ENCODE data around the gene NGEF.

Gene NGEF

DNA sequence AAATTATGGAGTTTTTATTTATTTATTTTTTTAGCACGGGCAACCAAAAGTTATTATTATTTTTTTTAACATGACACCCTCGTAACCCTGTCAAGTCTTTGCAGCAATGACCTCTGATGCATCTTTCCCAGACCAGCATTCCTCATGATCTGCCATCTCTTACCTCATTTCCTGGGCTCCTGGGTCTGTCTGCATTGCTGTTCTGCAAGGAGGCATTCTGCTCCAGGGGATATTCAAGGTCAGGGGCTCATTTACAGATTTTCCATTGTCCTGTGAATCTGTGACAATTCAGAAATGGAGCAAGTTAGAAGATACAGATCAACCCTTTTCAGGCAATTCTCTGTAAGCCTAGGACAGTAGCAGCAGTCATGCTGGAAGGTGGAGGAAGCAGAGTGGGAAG is 43.0 kb downstream of the NGEF start:
- DNase-seq (ENCODE audit: low spot score), result no peak

DNA sequence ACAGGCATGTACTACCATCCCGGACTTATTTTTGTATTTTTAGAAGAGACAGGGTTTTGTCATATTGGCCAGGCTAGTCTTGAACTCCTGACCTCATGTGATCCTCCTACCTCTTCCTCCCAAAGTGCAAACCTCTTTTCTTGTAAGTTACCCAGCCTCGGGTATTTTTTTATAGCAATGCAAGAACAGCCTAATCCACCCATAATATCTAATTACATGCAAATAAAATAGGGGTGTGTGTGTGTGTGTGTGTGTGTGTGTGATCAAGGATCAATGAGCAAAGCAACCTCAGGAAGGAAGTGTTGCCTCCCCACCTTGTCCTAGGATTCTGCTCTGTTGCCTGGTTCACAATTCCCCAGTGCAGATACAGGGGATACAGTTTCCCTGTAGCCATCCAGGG is 45.6 kb downstream of the NGEF start:
- DNase-seq (ENCODE audit: low spot score), result no peak

DNA sequence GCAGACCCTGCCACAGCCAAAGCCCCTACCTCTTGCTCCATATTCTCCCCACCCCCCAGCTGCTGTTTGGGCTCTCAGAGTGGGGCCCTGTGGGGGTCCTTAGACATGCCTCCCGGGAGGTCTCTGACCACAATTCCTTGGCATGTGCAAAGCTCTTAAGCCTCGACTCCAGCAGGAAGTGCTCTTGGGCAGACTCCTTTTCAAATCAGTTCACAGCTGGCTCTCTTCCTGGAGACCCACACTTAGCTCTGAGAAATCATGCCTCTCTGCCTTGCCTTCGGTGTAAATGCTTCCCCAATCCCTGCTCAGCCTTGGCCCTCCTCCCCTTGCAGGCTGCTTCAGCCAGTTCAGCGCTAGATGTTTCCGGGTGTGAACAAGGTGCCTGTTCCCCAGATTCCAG is 46.9 kb downstream of the NGEF start:
- no peak for DNase-seq (ENCODE audit: low spot score)

DNA sequence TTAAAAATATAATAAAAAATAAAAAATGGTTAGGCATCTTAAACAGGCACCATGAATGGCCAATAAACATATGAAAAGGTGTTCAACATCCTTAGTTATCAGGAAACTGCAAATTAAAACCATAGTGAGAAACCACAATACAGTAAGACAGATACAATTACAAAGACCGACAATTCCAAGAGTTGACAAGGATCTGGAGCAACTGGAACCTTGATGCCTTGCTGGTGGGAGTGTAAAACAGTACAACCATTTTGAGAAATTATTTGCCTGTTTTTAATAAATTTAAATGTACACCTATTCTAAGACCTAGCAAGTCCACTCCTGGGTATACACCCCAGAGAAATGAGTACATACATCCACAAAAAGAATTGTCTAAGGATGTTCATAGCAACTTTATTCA is 49.1 kb downstream of the NGEF start:
- no peak for DNase-seq (ENCODE audit: low spot score)

DNA sequence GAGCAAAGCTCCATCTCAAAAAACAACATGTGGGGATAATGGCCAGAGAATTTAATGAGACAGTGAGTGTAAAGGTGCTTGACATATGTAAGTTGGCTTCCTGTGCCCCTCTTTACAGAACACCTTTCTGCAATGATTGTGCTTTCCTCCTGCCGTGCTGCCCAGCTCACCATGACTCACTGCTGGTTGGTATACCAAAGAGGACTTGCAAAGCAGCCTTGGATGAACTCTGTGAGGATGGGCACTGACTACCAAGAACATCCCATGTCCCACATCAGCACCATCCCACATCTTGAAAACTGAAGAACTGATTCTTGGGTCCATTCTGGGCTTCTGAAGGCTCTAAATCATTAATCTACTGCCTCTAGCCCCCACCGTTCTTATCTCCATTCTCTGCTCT is 52.2 kb downstream of the NGEF start:
- no peak for DNase-seq (ENCODE audit: low spot score)

DNA sequence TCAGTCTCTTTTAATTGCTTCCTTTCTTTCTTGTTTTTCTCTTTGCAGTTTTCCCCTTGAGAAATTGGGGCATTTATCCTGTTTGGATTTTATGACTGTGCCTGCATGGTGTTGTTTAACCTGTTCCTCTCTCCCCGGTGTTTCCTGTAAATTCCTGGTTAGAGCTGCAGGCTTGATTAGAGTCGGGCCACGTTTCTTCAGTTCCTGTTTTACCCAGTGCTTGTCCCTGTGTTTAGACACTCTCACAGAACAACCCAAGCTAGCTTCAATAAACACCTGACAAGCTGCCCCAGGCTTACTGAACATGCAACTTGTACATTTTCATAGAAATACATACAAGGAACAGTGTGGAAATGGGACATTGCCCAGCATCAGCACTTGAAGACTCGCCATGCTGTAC is 53.9 kb downstream of the NGEF start:
- DNase-seq (ENCODE audit: low spot score), result no peak

DNA sequence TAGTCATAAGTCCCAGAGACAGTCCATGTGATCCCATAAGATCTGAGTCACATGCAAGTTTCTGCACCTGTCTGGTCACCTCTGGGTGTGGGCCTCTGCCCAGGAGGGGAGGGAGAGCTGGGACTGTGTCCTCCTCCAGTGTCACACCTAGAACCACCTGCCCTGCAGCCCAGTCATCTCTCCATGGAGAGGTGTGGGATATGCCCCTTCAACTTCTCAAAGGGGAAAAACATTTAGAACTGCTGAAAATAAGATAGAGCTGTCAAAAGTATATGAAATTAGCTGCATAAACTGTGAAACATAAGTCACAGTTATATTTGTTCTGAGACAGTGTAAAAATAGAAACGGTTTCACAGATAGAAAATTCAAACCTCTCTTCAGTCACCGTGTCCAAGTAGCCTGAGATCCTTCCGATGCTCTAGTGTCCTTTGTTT is 55.4 kb downstream of the NGEF start:
- no peak for DNase-seq (ENCODE audit: low spot score)

DNA sequence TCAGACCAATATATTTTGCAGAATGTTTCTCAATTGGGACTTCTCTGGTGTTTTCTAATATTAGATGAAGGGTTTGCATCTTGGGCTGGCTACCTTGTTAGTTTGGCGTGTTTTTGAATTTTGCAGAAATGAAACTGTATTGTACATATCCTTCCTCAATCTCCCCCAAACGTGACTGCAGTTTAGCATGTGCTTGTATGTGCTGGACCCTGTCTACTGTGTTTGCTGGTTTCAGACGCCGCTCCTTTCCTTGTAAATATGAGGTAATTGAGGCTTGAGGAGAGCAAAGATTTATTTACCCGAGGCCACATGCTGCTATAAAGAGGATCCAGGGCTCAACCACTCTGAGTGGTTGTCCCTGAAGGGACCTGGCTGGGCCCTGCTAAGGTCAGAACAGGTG is 57.2 kb downstream of the NGEF start:
- DNase-seq (ENCODE audit: low spot score), result no peak

DNA sequence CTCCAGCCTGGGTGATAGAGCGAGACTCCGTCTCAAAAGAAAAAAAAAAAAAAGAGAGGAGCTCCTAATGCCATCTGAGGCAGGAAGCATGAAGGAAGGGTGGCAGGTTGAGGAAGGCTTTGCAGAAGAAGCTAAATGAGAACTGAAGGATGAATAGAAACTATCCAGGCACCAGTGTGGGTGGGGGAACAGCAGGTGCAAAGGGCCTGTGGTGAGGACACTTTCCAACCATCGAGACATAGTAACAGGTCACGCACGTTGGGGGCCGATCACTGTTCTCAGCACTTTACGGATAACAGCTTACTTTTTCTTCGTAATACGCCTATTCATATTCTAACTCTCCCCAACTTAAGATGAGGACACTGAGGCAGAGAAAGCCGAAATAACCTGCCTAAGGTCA is 58.4 kb downstream of the NGEF start:
- DNase-seq (ENCODE audit: low spot score), result no peak

DNA sequence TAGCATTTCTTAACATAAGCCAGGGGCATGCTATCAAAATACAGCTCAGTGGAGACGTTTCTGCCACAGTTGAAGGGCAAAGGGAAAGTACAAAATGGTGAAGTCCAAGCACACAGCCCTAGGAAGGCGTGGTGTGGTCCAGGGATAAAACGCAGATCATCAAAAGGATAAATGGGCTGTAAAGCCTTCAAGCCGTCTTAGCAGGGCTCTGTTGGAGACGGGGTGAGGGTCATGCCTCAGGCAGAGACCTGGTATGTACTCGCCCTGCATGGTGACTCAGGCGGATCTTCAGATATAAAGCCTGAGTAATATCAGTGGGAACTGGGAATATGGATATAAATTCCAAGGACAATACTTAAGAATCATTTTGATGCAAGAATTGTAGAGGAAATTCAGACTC is 61.2 kb downstream of the NGEF start:
- no peak for DNase-seq (ENCODE audit: low spot score)

DNA sequence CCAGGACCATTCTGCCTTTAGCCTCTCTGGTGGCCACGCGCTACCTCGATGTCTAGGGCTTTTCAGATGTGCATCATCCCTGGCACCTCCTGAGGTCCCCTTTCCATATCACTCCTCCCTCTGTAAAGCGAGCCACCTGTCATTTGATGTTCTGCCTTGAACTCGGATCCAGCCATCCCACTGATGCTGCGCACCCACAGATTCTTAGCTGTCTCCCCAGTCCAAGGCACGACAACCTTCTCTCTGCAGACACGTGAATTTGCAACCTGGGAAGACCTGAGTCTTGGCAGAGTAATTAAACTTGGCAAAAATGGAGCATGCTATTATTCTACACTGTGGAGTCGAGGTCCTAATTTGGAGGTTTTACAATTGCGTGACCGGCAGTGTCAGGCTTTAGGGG is 61.9 kb downstream of the NGEF start:
- no peak for DNase-seq (ENCODE audit: low spot score)

DNA sequence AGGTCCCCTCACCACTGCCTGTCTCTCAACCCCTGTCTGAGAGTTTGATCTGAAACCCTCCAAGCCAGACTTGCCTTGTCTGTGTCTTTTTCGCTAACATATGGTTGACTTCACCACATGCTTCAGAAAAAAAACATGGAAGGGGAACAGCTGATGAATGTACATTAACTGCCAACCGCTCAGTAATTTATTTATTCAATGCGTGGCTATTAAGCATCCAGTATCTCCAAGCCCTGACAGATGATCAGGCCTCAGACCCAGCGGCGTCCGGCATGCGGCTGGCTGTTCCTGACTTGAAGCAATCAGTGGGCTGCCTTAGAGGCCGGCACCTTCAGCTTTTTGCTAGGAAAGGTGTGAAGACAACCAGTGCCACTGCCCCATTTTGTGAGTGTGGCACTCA is 62.3 kb downstream of the NGEF start:
- DNase-seq (ENCODE audit: low spot score), result no peak

DNA sequence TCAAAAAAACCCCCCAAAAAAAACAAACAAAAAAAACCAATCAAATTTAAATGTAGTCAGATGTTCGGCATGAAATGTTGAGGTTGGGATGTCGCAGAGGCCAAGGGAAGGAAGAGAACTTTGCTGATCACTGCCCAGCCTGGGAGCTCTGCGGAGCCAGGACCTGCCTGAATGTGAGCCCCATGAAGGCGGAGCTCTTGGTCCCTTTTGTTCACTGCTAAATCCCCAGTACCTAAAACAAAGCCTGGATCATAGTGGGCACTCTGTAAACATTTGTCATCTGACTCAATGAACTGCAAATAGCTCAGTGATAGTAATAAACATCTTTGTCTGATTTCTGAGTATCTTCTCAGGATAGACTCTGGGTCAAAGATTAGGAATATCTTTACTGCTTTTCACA is 64.0 kb downstream of the NGEF start:
- no peak for DNase-seq (ENCODE audit: low spot score)

DNA sequence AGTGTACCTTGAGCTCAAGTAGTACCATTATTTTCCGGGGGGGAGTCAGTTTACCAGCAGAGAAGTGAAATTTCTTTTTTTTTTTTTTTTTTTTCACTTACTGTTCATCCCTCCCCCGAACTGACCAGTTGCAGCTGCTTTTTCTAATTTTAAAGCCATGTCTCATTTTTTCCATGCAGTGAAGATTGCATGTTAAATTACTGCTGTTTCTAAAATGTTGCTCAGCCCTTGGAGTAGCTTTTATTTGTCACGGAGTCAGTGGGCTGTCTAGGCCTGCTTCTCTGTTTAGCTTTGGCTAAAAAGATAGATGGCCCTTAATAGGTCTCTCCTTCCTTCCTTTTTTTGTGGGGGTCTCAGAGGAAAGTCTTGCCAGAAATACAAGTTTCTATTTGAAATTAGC is 70.2 kb downstream of the NGEF start:
- no peak for DNase-seq (ENCODE audit: low spot score)

DNA sequence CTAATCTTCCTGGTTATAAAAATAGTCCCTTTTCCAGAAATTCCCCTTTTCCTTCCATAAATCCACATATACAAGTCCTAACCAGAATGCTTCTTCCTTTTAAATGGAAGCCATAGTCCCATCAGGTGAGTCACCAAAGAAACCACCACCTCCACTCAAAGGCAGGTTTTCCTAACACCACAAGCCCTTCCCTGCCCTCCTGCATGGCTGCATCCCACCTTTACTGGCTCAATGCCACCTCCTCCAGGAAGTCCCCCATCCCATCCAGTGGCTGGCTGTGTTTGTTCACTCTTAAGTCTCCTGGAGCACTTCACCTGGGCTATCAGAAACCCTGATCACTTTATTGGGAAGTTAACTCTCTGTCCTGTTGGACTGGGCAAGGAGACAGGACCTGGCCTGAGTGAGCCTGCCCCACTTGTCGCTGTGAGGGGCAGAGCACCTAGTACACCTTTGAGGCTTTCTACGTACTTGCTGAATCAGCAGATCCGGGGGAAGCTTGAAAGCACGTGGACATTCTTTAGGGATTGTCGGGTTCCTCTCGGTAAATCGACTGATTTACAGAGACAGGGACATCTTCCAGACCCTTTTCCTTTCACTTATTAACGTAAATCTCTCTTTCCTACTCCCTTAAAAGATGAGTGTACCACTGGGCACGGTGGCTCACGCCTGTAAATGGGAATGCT is 71.0 kb downstream of the NGEF start:
- DNase-seq (ENCODE audit: low spot score), result no peak

DNA sequence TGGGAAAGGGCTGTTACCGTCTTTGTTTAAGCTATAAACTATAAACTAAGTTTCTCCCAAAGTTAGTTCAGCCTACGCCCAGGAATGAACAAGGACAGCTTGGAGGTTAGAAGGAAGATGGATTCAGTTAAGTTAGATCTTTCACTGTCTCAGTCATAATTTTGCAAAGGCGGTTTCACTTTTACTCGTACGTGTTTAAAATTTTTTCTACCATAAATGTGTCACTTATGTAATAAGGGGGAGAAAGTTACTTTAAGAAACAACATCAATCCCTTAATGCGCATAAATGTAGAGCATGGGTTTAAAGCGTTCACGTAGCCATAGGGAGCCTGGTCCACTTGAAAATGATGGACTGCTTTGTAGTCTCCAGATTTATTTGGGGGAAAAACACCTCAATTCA is 71.7 kb downstream of the NGEF start:
- DNase-seq (ENCODE audit: low spot score), result no peak

DNA sequence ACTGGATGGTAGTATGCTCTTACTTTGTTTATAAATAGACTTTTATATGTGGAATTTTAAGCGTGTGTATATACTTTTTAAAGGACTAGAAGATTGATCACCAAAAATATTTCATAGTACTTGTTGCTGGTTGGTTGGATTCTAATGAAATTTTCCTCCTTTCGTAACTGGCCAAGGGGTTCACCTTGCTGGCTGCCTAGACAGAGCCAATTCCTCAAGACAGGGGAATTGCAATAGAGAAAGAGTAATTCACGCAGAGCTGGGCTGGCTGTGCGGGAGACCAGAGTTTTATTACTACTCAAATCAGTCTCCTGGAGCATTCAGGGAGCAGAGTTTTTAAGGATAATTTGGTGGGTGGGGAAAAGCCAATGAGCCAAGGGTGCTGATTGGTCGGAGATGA is 72.3 kb downstream of the NGEF start:
- DNase-seq (ENCODE audit: low spot score), result no peak

DNA sequence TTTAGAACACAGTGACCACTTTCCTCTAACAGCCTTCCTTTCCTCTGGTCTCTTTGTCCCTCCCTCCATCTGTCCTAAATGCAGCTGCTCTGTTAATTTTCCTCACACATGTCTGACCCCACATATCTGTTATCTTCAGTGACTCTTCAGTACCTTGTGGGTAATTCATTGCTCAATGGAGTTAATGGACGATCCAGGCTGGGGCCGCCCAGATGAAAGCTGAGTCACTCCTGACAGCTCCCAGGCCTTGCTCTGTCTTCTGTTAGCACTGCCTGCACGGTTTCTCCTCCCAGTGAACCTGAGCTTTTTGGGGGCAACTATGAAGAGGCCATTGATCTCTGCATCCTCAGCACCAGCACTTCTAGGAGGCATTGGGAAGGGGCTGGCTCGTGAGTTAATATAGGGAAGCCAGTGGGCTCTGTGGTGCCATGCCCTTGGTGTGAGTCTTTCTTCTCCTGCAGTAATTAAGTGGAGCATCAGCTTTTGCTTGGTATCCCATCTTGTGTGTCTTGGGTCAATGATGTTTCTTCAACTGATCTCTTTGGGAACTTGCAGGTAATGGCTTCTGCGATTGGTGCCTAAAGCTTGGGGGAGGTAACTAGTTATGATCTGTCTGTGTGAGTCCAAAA is 75.7 kb downstream of the NGEF start:
- no peak for DNase-seq (ENCODE audit: low spot score)

DNA sequence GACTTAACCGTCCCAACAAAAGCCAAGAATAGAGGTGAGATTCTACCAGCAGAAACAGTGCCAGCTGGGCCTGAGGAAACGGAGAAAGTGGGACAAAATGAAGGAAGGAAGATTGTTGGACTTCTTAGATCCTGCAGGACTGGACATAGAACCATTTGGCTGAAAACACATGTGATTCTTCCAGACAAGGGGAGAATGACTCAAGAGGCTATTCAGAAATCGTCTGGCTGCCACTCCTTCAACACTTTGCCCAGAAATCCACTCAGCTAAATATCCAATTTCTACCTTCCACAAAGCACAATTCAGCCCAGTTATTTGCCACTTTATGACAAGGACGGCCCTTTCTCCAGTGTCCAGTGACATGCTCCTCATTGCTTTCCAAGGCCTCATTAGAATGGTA is 81.4 kb downstream of the NGEF start:
- DNase-seq (ENCODE audit: low spot score), result peak; percentile 16

DNA sequence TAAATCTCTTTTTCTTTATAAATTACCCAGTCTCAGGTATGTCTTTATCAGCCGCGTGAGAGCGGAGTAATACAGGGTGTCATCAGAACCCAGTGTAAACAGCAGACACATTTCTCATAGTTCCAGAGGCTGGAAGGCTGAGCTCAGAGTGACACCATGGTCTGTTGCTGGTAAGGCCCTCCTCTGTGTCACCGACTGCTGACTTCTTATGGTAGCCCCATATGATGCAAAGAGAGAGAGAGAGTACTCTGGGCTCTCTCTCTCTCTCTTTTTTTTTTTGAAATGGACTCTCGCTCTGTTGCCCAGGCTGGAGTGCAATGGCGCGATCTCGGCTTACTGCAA is 83.0 kb downstream of the NGEF start:
- no peak for DNase-seq (ENCODE audit: low spot score)

DNA sequence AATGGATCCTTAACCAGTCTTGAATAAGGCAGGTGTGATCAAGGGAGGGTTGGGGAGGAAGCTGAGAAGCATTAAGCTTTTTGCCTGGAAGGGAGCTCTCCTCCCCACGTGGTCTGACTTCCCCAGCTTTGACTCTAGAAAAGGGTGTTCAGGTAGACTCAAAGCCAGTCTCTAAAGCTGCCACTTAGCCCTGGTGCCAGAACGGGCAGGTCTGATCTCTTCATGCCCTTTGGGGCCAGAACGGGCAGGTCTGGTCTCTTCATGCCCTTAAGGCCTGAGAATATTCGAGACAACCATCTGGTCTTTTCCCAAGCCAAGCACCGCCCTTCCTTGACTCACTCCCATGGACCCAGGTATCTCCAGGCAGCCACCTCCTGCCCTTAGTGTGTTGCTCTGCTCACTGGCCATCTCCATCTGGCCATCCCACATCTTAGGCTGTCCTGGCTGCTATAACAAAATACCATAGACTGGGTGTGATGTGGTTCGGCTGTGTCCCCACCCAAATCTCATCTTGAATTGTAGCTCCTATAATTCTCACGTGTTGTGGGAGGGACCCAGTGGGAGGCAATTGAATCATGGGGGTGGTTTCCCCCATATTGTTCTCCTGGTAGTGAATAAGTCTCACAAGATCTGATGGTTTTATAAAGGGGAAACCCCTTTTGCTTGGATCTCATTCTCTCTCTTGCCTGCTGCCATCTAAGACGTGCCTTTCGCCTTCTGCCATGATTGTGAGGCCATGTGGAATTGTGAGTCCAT is 83.6 kb downstream of the NGEF start:
- no peak for DNase-seq (ENCODE audit: low spot score)

DNA sequence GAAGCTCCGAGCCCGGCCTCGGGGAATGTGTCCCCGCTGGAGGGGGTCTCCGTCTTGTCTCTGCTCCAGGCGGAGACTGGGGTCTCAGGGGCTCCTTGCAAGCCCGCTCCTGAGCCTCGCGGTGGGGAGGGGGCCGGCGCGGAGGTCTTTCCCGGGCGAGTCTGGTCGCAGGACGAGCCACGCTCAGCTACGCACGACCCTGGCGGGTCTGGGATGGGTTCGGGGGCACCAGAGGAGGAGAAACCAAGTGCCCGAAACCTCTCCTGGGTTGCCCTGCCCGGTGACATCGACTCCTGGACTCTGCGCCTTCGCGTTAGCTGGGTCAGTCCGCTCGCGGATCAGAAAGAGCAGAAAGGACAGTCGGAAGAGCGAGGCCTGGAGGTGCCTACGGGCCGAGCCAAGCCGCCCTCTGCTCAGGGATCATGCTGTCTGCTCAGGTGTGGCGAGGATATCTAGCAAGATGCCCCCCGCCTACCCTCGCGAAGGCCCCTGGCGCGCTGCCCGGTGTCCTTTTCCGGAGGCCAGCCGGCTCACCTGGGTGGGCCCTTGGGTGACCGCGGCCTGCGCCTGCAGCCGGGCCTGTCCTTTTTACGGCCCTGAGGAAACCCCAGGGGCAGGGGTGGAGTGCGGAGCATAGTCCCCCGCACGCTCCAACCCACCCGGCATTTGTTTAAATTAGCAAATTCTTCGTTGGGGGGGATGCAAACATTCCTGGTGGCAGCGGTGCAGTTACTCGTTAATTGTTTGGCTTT is 84.3 kb downstream of the NGEF start:
- no peak for DNase-seq (ENCODE audit: low spot score)

Measured in globus pallidus (tissue), 1 donor.